MCF 10A (cell line): ENCODE measurements around the gene HPCA. TPM values are rescaled to one million over a fixed set of nuclear protein-coding genes. Genes with fewer than 3 reads are reported as not detected.

ENCODE experiments used
- BruUV-seq: library from RNA; stranded (reverse); fragments of 400-500 nt; replicated peaks from 2 replicates; lab custom pipeline; 2021; lab: Mats Ljungman, UMichigan
- CTCF ChIA-PET: fragments of 300-600 bp; sonication (Branson Sonifier 250); formaldehyde crosslinking; extraction: SDS; loops from one replicate; lab custom pipeline; 2021; ENCODE audit warnings: antibody characterized with exemption, inconsistent platforms; lab: Yijun Ruan, JAX
- POLR2A ChIA-PET: fragments of 300-600, 350-650 bp; sonication (Branson Sonifier 250); formaldehyde crosslinking; extraction: SDS; loops from one replicate; lab custom pipeline; 2020; ENCODE audit warnings: antibody characterized with exemption, inconsistent platforms; lab: Yijun Ruan, JAX
- DNase-seq: peaks from one replicate; pipeline ENCODE4 v3.0.0-alpha.2; 2018; ENCODE audit not compliant: unreplicated experiment
- H3K27ac Mint-ChIP-seq: one replicate; pipeline ENCODE4 v1.8.0; 2022; ENCODE audit warnings: mild to moderate bottlenecking, low read depth, mixed read lengths; ENCODE audit not compliant: unreplicated experiment
- H3K27me3 Mint-ChIP-seq: one replicate; pipeline ENCODE4 v1.8.0; 2022; ENCODE audit warnings: mixed read lengths; ENCODE audit not compliant: insufficient read depth, unreplicated experiment
- H3K36me3 Mint-ChIP-seq: one replicate; pipeline ENCODE4 v1.8.0; 2022; ENCODE audit warnings: mild to moderate bottlenecking, moderate library complexity, mixed read lengths; ENCODE audit not compliant: insufficient read depth, unreplicated experiment
- H3K4me1 Mint-ChIP-seq: one replicate; pipeline ENCODE4 v1.8.0; 2022; ENCODE audit warnings: mixed read lengths; ENCODE audit not compliant: insufficient read depth, unreplicated experiment
- H3K4me3 Mint-ChIP-seq: one replicate; pipeline ENCODE4 v1.8.0; 2022; ENCODE audit warnings: mild to moderate bottlenecking, moderate library complexity, mixed read lengths; ENCODE audit not compliant: unreplicated experiment
- H3K9me3 Mint-ChIP-seq: one replicate; pipeline ENCODE4 v1.8.0; 2022; ENCODE audit warnings: mixed read lengths; ENCODE audit not compliant: unreplicated experiment
- intact Hi-C: fragments of 100-400 bp; cut with micrococcal nuclease; formaldehyde crosslinking; loops from 2 replicates; pipeline ENCODE4 v1.14.1; 2022
- total RNA-seq: library from RNA; stranded (reverse); gene quantifications from 2 replicates; pipeline ENCODE4 v1.2.3, GENCODE V29; 2022
- TF ChIP-seq, protein P1 (sequence below): fragments of 200-600 bp; IDR thresholded peaks from one replicate; pipeline ENCODE4 v1.8.0; 2022; ENCODE audit warnings: antibody characterized with exemption, mild to moderate bottlenecking; ENCODE audit not compliant: unreplicated experiment

The HPCA gene
- total RNA-seq, 1 experiment from 2014 or later, result not detected

GRCh38 chr1:32858136-32858535, 28.2 kb upstream of the HPCA start:
- BruUV-seq, result no TSS peak
- Mint-ChIP-seq H3K4me1 (no peaks in the 10 kb centered on the region), H3K9me3 (no peaks in the 10 kb centered on the region), H3K27ac (no peak overlapping the region), H3K36me3 (peaks cover 59% of the 10 kb centered on the region), H3K4me3 (no peak overlapping the region), H3K27me3 (no peaks in the 10 kb centered on the region)
- DNase-seq, result no peak
- POLR2A ChIA-PET, result no interaction called here
- intact Hi-C loops, result no loop called here
- TF ChIP-seq, protein P1, sequence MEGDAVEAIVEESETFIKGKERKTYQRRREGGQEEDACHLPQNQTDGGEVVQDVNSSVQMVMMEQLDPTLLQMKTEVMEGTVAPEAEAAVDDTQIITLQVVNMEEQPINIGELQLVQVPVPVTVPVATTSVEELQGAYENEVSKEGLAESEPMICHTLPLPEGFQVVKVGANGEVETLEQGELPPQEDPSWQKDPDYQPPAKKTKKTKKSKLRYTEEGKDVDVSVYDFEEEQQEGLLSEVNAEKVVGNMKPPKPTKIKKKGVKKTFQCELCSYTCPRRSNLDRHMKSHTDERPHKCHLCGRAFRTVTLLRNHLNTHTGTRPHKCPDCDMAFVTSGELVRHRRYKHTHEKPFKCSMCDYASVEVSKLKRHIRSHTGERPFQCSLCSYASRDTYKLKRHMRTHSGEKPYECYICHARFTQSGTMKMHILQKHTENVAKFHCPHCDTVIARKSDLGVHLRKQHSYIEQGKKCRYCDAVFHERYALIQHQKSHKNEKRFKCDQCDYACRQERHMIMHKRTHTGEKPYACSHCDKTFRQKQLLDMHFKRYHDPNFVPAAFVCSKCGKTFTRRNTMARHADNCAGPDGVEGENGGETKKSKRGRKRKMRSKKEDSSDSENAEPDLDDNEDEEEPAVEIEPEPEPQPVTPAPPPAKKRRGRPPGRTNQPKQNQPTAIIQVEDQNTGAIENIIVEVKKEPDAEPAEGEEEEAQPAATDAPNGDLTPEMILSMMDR, result no peak
- CTCF ChIA-PET, result interaction anchor here (1.3 to 1.5 kb wide), 2 partner anchors 15 to 26 kb away, joined by 3 to 4 read pairs; no protein-coding TSS in a partner anchor

GRCh38 chr1:32858791-32859190, 27.5 kb upstream of the HPCA start:
- no peak for DNase-seq
- TF ChIP-seq, protein P1, result no peak
- BruUV-seq, result no TSS peak
- intact Hi-C loops, result no loop called here
- H3K27me3 Mint-ChIP-seq, result no peaks in the 10 kb centered on the region
- H3K4me3 Mint-ChIP-seq, result no peak overlapping the region
- H3K9me3 Mint-ChIP-seq, result no peaks in the 10 kb centered on the region
- CTCF ChIA-PET, result interaction anchor here (1.3 to 1.7 kb wide), 4 partner anchors 13 to 27 kb away, joined by 3 to 5 read pairs (median 4); no protein-coding TSS in a partner anchor
- POLR2A ChIA-PET, result interaction anchor here (1.2 kb wide), 1 partner anchor 95 kb away, joined by 3 read pairs; no protein-coding TSS in a partner anchor
- no peaks in the 10 kb centered on the region for H3K4me1 Mint-ChIP-seq
- H3K27ac Mint-ChIP-seq, result no peak overlapping the region
- H3K36me3 Mint-ChIP-seq, result peaks cover 58% of the 10 kb centered on the region

- CTCF ChIA-PET, result interaction anchor here (0.7 to 1.7 kb wide), 3 partner anchors 12 to 31 kb away, joined by 3 to 5 read pairs (median 3); no protein-coding TSS in a partner anchor
- intact Hi-C loops, result no loop called here
- Mint-ChIP-seq H3K27ac (no peak overlapping the region), H3K9me3 (no peaks in the 10 kb centered on the region), H3K4me1 (no peaks in the 10 kb centered on the region), H3K4me3 (no peak overlapping the region), H3K27me3 (no peaks in the 10 kb centered on the region), H3K36me3 (peaks cover 46% of the 10 kb centered on the region)
- TF ChIP-seq, protein P1, result no peak
- BruUV-seq, result no TSS peak
- POLR2A ChIA-PET, result interaction anchor here (0.7 to 1.2 kb wide), 3 partner anchors 94 to 228 kb away, joined by 3 to 4 read pairs (median 3); no protein-coding TSS in a partner anchor
- no peak for DNase-seq
Measured at GRCh38 chr1:32859915-32860314, 26.4 kb upstream of the HPCA start.

- DNase-seq, result no peak
- Mint-ChIP-seq H3K4me1 (no peaks in the 10 kb centered on the region), H3K9me3 (no peaks in the 10 kb centered on the region), H3K27me3 (no peaks in the 10 kb centered on the region), H3K36me3 (peaks cover 41% of the 10 kb centered on the region), H3K4me3 (no peak overlapping the region), H3K27ac (no peak overlapping the region)
- CTCF ChIA-PET, result interaction anchor here (3.9 kb wide), 1 partner anchor 12 kb away, joined by 16 read pairs; no protein-coding TSS in a partner anchor
- POLR2A ChIA-PET, result interaction anchor here (0.7 kb wide), 1 partner anchor 155 kb away, joined by 3 read pairs; no protein-coding TSS in a partner anchor
- TF ChIP-seq, protein P1, result no peak
- BruUV-seq, result no TSS peak
- intact Hi-C loops, result no loop called here
Measured at GRCh38 chr1:32860566-32860965, 25.7 kb upstream of the HPCA start.
